ENCODE measurements around the gene ADGRG4.

DNA sequence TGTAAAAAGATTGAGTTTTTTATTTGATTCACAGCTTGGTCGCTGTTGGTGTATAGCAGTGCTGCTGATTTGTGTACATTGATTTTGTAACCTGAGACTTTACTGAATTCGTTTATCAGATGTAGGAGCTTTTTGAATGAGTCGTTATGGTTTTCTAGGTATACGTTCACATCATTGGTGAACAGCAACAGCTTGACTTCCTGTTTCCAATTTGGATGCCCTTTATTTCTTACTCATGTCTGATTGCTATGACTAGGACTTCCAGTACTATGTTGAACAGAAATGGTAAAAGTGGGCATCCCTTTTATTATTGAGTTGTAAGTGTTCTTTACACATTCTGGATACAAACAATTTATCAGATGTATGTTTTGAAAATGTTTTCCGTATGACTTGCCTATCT, 76.0 kb downstream of the ADGRG4 start:
- TF ChIP-seq POLR2A (IDR thresholded peaks at IDR 0.05) (no peak), POLR2AphosphoS5 (IDR thresholded peaks at IDR 0.05) (no peak)
- TF ChIP-seq, protein P1, sequence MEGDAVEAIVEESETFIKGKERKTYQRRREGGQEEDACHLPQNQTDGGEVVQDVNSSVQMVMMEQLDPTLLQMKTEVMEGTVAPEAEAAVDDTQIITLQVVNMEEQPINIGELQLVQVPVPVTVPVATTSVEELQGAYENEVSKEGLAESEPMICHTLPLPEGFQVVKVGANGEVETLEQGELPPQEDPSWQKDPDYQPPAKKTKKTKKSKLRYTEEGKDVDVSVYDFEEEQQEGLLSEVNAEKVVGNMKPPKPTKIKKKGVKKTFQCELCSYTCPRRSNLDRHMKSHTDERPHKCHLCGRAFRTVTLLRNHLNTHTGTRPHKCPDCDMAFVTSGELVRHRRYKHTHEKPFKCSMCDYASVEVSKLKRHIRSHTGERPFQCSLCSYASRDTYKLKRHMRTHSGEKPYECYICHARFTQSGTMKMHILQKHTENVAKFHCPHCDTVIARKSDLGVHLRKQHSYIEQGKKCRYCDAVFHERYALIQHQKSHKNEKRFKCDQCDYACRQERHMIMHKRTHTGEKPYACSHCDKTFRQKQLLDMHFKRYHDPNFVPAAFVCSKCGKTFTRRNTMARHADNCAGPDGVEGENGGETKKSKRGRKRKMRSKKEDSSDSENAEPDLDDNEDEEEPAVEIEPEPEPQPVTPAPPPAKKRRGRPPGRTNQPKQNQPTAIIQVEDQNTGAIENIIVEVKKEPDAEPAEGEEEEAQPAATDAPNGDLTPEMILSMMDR (IDR thresholded peaks at IDR 0.05) = no peak

Data from prostate gland (tissue), 2 donors.